Right atrium auricular region (tissue), 2 donors: ENCODE results near the gene TMEM239. TPM values are rescaled to one million over a fixed set of nuclear protein-coding genes. Genes with fewer than 3 reads are reported as not detected.
"Not testable (repeated sequence)": the region's sequence is repeated elsewhere in the genome, so short reads cannot be mapped to it uniquely, and the experiment has no call there.

Experiments
- DNase-seq: peaks from one replicate; pipeline ENCODE4 v3.0.0-alpha.2; 2019; ENCODE audit warnings: low spot score
- H3K27ac ChIP-seq, 2 donors: fragments of 200-600 bp; sonication (generic); 1 replicate in 1 of 2; 2 replicates in 1 of 2; pipeline ENCODE4 v1.5.1; 2016 to 2019
- H3K27me3 ChIP-seq, 2 donors: fragments of 200-600 bp; sonication (generic); one replicate each; pipeline versions ENCODE4 v1.5.1 to v1.6.0; 2017 to 2019
- H3K36me3 ChIP-seq: fragments of 200-600 bp; sonication (generic); one replicate; pipeline ENCODE4 v1.5.1; 2016
- H3K4me1 ChIP-seq, 2 donors: fragments of 200-600 bp; sonication (generic); one replicate each; pipeline versions ENCODE4 v1.5.1 to v1.6.0; 2017 to 2019
- H3K4me3 ChIP-seq, 2 donors: fragments of 200-600 bp; sonication (generic); 1 replicate in 1 of 2; 2 replicates in 1 of 2; pipeline ENCODE4 v1.5.1; 2017 to 2019; ENCODE audit warnings: mild to moderate bottlenecking in 1 of 2, moderate library complexity in 1 of 2
- H3K9me3 ChIP-seq, 2 donors: fragments of 200-600 bp; sonication (generic); one replicate each; pipeline ENCODE4 v1.5.1; 2019
- CTCF ChIP-seq, 2 donors: fragments of 200-600 bp; sonication (generic); IDR thresholded peaks; one replicate each; pipeline ENCODE4 v1.5.1; 2019; ENCODE audit warnings: antibody characterized with exemption in 2 of 2
- total RNA-seq, 2 donors: library from RNA; depleted of rRNA; stranded (reverse); fragments of >200 nt; gene quantifications; one replicate each; pipeline ENCODE4 v1.1.0, GENCODE V29; 2016

The TMEM239 gene
- total RNA-seq = not detected

DNA sequence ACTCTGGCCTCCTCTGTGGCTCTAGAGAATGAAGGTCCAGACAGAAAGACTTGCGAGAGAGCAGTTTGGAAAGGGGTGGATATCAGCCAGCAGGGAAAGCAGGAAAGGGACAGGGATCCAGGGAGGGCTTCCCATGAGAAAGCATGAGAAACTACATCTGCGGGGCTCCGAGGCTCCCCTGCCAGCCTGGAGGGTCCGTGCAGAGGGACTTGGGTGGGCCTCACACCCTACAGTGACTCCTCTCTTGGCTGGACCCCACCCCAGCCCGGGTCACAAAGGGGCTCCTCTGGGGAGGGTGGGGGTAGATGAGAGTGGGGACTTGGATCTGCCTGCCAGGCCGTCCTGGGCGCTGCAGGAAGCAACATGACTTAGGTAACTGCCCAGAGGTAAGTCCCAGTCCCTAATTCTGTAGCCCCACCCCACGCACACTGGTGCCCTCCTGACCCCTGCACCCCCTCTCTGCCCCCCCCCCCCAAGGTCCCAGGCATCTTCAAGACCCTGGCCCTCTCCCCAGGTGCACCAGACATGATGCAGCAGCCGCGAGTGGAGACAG lies at the start of gene TMEM239:
Gene TMEM239, plus strand, starts transcription at position 335 of the 553 bp plus-strand sequence. Its CDS starts 191 bp downstream, at position 526.
- no peak for TF ChIP-seq CTCF (IDR thresholded peaks at IDR 0.05)
- Histone ChIP-seq H3K4me1 (peaks cover 0 to 8% of the 10 kb centered on the region in 2 donors), H3K27me3 (peaks cover 8% of the 10 kb centered on the region in 2 donors), H3K36me3 (no peaks in the 10 kb centered on the region), H3K9me3 (peaks cover 0 to 16% of the 10 kb centered on the region in 2 donors), H3K4me3 (no peak within 1 kb of the TSS), H3K27ac (no peak within 1 kb of the TSS)
- no peak for DNase-seq

- H3K9me3 ChIP-seq = no peaks in the 10 kb centered on the region
- H3K27ac ChIP-seq = no peak overlapping the region
- H3K4me3 ChIP-seq = no peak overlapping the region
- DNase-seq = no peak
- H3K36me3 ChIP-seq = no peaks in the 10 kb centered on the region
- no peak for TF ChIP-seq CTCF (IDR thresholded peaks at IDR 0.05)
- no peaks in the 10 kb centered on the region for H3K27me3 ChIP-seq
- peaks cover 0 to 8% of the 10 kb centered on the region in 2 donors for H3K4me1 ChIP-seq
These were observed 48.2 kb upstream of the TMEM239 start for GRCh38 chr20:2767768-2768631.

- no peak for DNase-seq
- Histone ChIP-seq H3K36me3 (no peaks in the 10 kb centered on the region), H3K4me3 (no peak overlapping the region), H3K27me3 (no peaks in the 10 kb centered on the region), H3K27ac (no peak overlapping the region), H3K9me3 (no peaks in the 10 kb centered on the region), H3K4me1 (peaks cover 0 to 8% of the 10 kb centered on the region in 2 donors)
- no peak for TF ChIP-seq CTCF (IDR thresholded peaks at IDR 0.05)
These were observed 47.5 kb upstream of the TMEM239 start for GRCh38 chr20:2768632-2769015.

- H3K4me1 ChIP-seq, H3K27me3 ChIP-seq, H3K27ac ChIP-seq, H3K36me3 ChIP-seq, H3K4me3 ChIP-seq, DNase-seq, H3K9me3 ChIP-seq: not testable (repeated sequence)
These were observed 46.1 kb upstream of the TMEM239 start for GRCh38 chr20:2770091-2770490.

GRCh38 chr20:2771631-2772080 lies 44.5 kb upstream of the TMEM239 start:
- H3K4me1 ChIP-seq = peaks cover 0 to 8% of the 10 kb centered on the region in 2 donors
- H3K27ac ChIP-seq = no peak overlapping the region
- no peaks in the 10 kb centered on the region for H3K27me3 ChIP-seq
- no peak for DNase-seq
- no peak overlapping the region for H3K4me3 ChIP-seq
- H3K9me3 ChIP-seq = peaks cover 0 to 11% of the 10 kb centered on the region in 2 donors
- no peak for TF ChIP-seq CTCF (IDR thresholded peaks at IDR 0.05)
- H3K36me3 ChIP-seq = no peaks in the 10 kb centered on the region

- Histone ChIP-seq H3K4me3 (no peak overlapping the region), H3K9me3 (peaks cover 0 to 11% of the 10 kb centered on the region in 2 donors), H3K36me3 (no peaks in the 10 kb centered on the region), H3K27ac (no peak overlapping the region), H3K27me3 (no peaks in the 10 kb centered on the region), H3K4me1 (no peaks in the 10 kb centered on the region)
- no peak for TF ChIP-seq CTCF (IDR thresholded peaks at IDR 0.05)
- DNase-seq = no peak
These were observed 42.4 kb upstream of the TMEM239 start for GRCh38 chr20:2773812-2774211.
